Activated CD8-positive, alpha-beta T cell treated with anti-CD3 and anti-CD28 coated beads, Interleukin-2, amount 10 ng/mL, durations not matched to agents 7 days and 5 days (primary cell): Measurements from ENCODE around the gene TMTC4. TPM values are rescaled to one million over a fixed set of nuclear protein-coding genes. Genes with fewer than 3 reads are reported as not detected.

Experiments
- ATAC-seq: fragments of 150-1000 bp; cut with Tn5 transposase; one replicate; pipeline ENCODE4 v1.10.0; 2021; ENCODE audit warnings: moderate library complexity
- CTCF ChIA-PET: fragments of 350-600 bp; sonication (Branson Sonifier 250); formaldehyde crosslinking; loops from one replicate; lab custom pipeline; 2021; ENCODE audit warnings: antibody characterized with exemption; lab: Charles Lee
- POLR2A ChIA-PET: fragments of 350-600 bp; sonication (Branson Sonifier 250); formaldehyde crosslinking; loops from one replicate; lab custom pipeline; 2021; ENCODE audit warnings: antibody characterized with exemption; lab: Charles Lee
- DNase-seq: peaks from one replicate; pipeline ENCODE4 v3.0.0-alpha.2; 2020
- H3K27ac Mint-ChIP-seq: one replicate; pipeline ENCODE4 v1.8.0; 2021; ENCODE audit warnings: mild to moderate bottlenecking, mixed read lengths
- H3K27me3 Mint-ChIP-seq: one replicate; pipeline ENCODE4 v1.8.0; 2021; ENCODE audit warnings: low read depth, mixed read lengths
- H3K36me3 Mint-ChIP-seq: one replicate; pipeline ENCODE4 v1.8.0; 2021; ENCODE audit warnings: low read depth, mixed read lengths
- H3K4me1 Mint-ChIP-seq: one replicate; pipeline ENCODE4 v1.8.0; 2021; ENCODE audit warnings: low read depth, mixed read lengths
- H3K4me3 Mint-ChIP-seq: one replicate; pipeline ENCODE4 v1.8.0; 2021; ENCODE audit warnings: mild to moderate bottlenecking, mixed read lengths
- H3K9me3 Mint-ChIP-seq: one replicate; pipeline ENCODE4 v1.8.0; 2022; ENCODE audit warnings: mixed read lengths; ENCODE audit not compliant: insufficient read depth
- total RNA-seq, 2 experiments: library from RNA; stranded (reverse); gene quantifications; one replicate each; pipeline ENCODE4 v1.2.3, GENCODE V29; 2021

Gene TMTC4
- total RNA-seq, 2 experiments from 2014 or later, result 26.8 to 27.5 TPM

DNA sequence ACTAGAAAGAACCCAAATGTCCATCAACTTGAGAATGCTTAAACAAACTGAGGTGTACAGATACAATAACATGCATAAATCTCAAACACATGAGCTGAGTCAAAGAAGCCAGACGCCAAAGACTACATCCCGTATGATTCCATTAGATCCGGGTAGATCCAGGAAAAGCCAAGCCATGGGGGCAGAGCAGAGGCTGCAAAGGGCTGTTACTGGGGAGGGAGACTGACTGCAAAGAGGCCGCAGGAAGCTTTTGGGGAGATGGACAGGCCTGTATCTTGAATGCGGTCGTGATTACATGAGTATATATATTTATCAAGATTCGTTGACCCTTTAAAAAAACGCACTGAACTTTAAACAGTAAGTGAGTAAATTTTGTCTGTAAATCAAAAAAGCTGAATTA is 114.7 kb downstream of the TMTC4 start:
- DNase-seq (no peak), ATAC-seq (no peak)
- Mint-ChIP-seq H3K4me1 (no peaks in the 10 kb centered on the region), H3K27ac (no peak overlapping the region), H3K9me3 (no peaks in the 10 kb centered on the region), H3K27me3 (peaks cover 2% of the 10 kb centered on the region), H3K4me3 (no peak overlapping the region), H3K36me3 (no peaks in the 10 kb centered on the region)
- POLR2A ChIA-PET, result no interaction called here
- CTCF ChIA-PET, result interaction anchor here (0.7 to 0.9 kb wide), 3 partner anchors 13 to 1142 kb away, joined by 3 read pairs; no protein-coding TSS in a partner anchor

Other genes starting within 250 kb of the TMTC4 start
- gene GGACT, start 86.0 kb downstream of the TMTC4 start, total RNA-seq, result 1 to 10 TPM; 3.1 to 3.5 TPM